ENCODE measurements around the gene WDR35.
"Not testable (repeated sequence)": the region's sequence is repeated elsewhere in the genome, so short reads cannot be mapped to it uniquely, and the experiment has no call there.

Gene WDR35

DNA sequence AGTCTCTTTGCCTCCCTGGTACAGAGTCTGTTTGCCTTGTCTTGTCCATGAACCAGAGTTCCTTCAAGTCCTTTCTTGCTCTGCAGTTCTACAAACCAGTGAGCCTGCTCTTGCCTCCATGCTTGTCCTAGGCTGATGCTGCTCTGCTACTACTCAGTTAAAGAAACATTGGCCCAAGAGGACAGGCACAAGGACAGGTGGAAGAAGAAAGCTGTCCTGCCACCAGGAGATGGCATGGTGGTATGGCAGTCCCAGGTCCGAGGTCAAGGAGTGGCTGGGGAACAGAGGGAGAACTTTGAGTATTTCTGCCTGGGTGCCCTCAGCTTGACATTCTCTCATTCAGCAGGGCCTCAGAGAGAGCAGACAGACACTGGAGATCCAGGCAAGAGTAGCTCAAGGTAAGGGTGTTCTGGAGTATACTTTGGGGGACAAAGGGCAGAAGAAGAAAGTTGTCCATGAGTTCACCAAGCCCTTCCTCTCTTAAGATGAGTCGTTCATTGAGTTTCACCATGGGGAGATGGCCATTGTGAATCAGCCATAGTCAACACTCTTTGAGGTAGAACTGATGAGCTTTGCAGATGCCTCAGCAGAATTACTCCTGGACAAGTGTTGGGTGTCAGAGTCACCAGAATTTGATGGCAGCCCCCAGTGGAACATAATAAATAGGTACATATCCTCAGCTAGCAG lies 108.5 kb downstream of the WDR35 start:
- no peak overlapping the region for H3K27ac ChIP-seq
- no peak for TF ChIP-seq ZFX (IDR thresholded peaks at IDR 0.05)

GRCh38 chr2:19880191-19880590 lies 109.7 kb downstream of the WDR35 start:
- not testable (repeated sequence) for H3K27ac ChIP-seq

DNA sequence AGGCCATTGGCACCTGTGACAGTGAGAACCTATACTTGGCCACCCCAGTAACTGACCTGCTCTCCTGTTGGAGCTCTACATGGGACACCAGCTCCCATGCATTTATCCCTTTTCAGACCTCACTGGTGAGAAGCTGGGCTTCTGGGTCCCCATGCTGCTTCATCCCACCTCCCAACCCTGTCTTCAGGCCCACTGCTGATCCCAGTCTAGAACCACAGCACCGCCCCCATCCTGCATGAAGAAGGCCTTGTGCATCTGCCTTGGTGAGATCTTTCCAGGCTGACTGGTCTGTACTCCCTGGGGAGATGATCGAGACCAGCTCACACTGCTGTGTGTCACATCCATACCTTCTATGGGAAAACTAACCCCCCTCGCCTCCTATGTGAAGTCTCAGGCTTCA lies 110.8 kb downstream of the WDR35 start:
- H3K27ac ChIP-seq: no peak overlapping the region
- no peak for TF ChIP-seq CTCF (conservative IDR thresholded peaks at IDR 0.05)
- TF ChIP-seq ZFX (IDR thresholded peaks at IDR 0.05): no peak

DNA sequence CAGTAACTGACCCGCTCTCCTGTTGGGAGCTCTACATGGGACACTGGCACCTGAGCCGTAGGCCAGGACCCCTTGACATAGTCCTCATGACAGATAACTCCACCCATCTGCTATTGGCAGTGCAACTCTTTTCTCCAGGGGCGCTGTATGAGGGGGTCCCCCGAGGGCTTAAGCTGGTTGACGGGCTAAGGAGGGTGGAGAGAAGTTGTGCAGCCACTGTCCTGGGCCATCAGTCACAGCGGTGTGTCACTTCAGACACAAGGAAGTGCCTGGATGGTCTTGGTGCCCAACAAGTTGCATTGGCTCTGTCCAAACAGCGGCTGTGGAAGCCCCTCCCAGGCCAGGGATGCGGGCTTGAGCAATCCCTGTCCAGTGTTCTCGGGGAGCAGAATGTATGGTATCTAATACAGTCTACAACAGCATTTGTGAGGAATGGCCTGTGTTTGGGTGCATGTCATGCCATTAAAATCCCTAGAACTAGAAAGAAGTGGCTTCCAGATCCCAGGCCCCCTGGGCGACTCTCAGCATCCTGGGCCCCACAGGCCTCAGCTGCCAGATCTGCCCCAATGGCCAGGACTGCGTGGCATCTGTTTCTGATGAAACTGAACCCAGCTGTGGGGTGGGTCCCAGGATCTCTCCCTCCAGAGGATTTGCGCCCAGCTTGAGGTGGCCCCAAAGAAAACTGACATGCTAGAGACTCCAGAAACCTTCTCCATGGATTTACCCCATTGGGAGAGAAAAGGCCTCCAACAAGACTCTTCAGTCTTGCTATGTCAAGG lies 111.4 kb downstream of the WDR35 start:
- no peak overlapping the region for H3K27ac ChIP-seq
- no peak for TF ChIP-seq CTCF (conservative IDR thresholded peaks at IDR 0.05)
- no peak for TF ChIP-seq ZFX (IDR thresholded peaks at IDR 0.05)

DNA sequence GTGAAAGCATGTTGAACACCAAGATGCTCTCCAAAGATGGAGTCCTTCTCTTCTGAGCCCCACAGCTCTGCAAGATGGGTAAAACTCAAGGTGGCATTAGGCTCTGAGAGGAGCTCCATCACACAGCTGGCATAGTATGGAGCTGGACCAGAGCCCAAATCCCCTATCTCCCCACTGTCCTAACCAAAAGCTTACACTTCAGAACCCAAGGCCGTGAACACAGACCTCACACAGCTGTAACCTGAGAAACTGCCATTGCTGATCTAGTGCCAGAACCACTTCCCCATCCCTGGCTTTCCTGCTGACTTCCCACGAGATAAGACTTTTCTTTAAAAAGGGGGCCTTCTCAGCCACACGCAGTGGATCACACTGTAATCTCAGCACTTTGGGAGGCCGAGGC lies 113.2 kb downstream of the WDR35 start:
- TF ChIP-seq CTCF (conservative IDR thresholded peaks at IDR 0.05): no peak
- TF ChIP-seq ZFX (IDR thresholded peaks at IDR 0.05): no peak
- no peak overlapping the region for H3K27ac ChIP-seq

DNA sequence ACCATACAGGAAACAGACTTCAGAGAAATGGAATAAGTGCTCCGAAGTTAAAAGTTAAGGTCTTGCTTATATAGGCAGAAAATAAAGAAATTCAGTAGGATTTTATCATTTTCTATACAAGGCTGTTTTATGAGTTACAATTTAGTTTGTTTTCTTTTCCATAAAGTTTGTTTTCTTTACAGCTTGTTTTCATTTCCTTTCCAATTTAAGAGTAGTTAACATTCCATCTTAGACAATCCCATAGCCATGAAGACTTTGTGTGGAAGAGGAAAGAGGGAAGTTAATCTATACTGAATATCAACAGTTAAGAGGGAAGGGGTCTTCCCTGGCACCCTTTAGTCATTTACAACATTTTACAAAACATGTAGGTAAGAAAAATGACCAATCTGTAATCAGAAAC lies 114.6 kb downstream of the WDR35 start:
- H3K27ac ChIP-seq: no peak overlapping the region
- TF ChIP-seq ZFX (IDR thresholded peaks at IDR 0.05) (no peak), CTCF (conservative IDR thresholded peaks at IDR 0.05) (no peak)

GRCh38 chr2:19874726-19875125 lies 115.2 kb downstream of the WDR35 start:
- no peak overlapping the region for H3K27ac ChIP-seq
- TF ChIP-seq ZFX (IDR thresholded peaks at IDR 0.05) (no peak), CTCF (conservative IDR thresholded peaks at IDR 0.05) (no peak)

DNA sequence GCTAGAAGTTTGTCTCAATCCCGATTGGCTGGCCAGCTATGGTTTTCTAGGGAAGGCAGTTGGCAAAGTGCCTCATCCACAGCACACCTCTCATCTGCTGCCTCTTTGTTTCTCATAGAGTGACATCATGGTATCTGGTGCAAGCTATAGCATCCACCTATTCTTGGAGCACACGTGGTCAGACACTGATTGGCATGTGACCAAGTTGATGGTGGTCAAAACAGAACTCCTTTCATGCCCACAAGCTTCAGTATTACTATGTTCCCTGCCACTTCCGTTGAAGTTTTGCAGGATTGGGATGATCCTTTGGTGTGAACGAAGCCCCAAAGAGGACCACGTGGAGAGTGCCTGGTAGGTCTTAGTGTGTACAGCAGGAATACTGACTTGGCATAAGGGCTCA lies 116.9 kb downstream of the WDR35 start:
- no peak overlapping the region for H3K27ac ChIP-seq

More for the DNA sequence above, 116.9 kb downstream of the WDR35 start:
- TF ChIP-seq CTCF (conservative IDR thresholded peaks at IDR 0.05) (no peak), ZFX (IDR thresholded peaks at IDR 0.05) (no peak)

Measured in C4-2B (cell line).